ENCODE results near the gene ZSCAN16. TPM values are rescaled to one million over a fixed set of nuclear protein-coding genes. Genes with fewer than 3 reads are reported as not detected.

ZSCAN16 gene
- total and polyA plus RNA-seq, 9 of the 15 experiments (the other 6 are each of a cell fraction or from before 2014, with no cell fraction given): 0.08 TPM; not detected in 8

DNA sequence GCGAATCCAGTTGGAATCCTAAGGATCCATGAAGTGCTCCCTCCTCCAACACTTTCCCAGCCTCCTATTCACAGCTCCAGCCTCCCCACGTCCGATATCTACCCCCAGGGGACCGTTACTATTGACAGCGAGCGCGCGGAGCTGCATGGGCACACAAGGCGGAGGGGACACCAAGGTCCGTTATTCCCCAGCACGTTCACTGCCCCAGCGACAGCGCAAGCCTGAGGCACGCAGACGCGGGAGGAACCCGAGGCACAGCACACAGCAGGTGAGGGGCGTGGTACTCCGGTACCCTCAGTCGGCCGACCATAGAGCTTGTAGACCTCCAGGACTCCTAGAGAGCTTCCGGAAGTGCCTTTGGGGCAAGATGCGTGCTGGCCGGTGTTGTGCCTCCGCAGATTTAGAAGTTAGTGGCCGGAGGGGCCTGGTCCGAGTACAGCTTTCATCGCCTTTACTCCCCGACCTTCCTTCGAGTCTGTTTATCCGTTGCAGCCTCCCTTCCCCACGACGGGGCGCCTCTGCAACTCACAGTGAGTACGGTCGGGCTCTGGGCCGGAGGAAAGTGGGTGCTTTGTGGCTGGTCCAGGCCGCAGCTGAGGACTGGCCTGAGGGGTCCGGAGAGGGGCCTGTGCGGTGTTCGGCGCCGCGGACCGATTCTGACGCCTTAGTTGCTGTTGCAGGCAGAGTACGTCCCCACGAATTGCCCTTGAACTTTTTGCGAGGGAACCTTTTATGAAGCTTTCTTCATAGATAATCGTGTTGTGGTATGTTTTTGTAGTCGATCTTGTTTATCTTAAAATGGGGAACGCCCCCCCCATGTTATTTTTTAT is 17.3 kb downstream of the ZSCAN16 start, which contains the start of gene ZKSCAN8 (continued):
- TF ChIP-seq, protein P1, sequence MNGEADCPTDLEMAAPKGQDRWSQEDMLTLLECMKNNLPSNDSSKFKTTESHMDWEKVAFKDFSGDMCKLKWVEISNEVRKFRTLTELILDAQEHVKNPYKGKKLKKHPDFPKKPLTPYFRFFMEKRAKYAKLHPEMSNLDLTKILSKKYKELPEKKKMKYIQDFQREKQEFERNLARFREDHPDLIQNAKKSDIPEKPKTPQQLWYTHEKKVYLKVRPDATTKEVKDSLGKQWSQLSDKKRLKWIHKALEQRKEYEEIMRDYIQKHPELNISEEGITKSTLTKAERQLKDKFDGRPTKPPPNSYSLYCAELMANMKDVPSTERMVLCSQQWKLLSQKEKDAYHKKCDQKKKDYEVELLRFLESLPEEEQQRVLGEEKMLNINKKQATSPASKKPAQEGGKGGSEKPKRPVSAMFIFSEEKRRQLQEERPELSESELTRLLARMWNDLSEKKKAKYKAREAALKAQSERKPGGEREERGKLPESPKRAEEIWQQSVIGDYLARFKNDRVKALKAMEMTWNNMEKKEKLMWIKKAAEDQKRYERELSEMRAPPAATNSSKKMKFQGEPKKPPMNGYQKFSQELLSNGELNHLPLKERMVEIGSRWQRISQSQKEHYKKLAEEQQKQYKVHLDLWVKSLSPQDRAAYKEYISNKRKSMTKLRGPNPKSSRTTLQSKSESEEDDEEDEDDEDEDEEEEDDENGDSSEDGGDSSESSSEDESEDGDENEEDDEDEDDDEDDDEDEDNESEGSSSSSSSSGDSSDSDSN (IDR thresholded peaks at IDR 0.05; ENCODE audit: borderline replicate concordance in 1 of 2, low read depth in 2 of 2, low read length in 2 of 2): peak; percentile 89 to 97
- TF ChIP-seq SMARCE1 (IDR thresholded peaks at IDR 0.05) (0 out of 2 replicates have a peak, but pooled peaks have one; percentile 50), PRDM10 (IDR thresholded peaks at IDR 0.05; ENCODE audit: partially characterized antibody) (no peak), ZNF57 (CRISPR knock-in tag; IDR thresholded peaks at IDR 0.05) (no peak; the same call in 1 of the 2 replicates), SMAD4 (CRISPR knock-in tag; conservative IDR thresholded peaks at IDR 0.05) (peak; percentile 74), L3MBTL2 (IDR thresholded peaks at IDR 0.05) (peak; percentile 91), ZNF263 (CRISPR knock-in tag; IDR thresholded peaks at IDR 0.05; ENCODE audit: borderline replicate concordance) (peak; percentile 69; the same call in 1 of the 2 replicates), RBM34 (IDR thresholded peaks at IDR 0.05; ENCODE audit: borderline replicate concordance, insufficient read depth, low read length) (no peak), ZNF121 (CRISPR knock-in tag; conservative IDR thresholded peaks at IDR 0.05) (peak; percentile 14; the same call in 1 of the 2 replicates), HDAC3 (IDR thresholded peaks at IDR 0.05; ENCODE audit: borderline replicate concordance, partially characterized antibody) (peak; percentile 43), ZNF174 (CRISPR knock-in tag; IDR thresholded peaks at IDR 0.05) (no peak), BCLAF1 (IDR thresholded peaks at IDR 0.05; ENCODE audit: borderline replicate concordance in 1 of 2, control insufficient read depth in 1 of 2, low read depth in 2 of 2, low read length in 1 of 2) (peak in 1 of 2 experiments; percentile 96; a peak in 2 of 4 replicates)
- TF ChIP-seq, protein P2, sequence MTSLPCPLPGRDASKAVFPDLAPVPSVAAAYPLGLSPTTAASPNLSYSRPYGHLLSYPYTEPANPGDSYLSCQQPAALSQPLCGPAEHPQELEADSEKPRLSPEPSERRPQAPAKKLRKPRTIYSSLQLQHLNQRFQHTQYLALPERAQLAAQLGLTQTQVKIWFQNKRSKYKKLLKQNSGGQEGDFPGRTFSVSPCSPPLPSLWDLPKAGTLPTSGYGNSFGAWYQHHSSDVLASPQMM (CRISPR knock-in tag; IDR thresholded peaks at IDR 0.05): no peak
- TF ChIP-seq, protein P3, sequence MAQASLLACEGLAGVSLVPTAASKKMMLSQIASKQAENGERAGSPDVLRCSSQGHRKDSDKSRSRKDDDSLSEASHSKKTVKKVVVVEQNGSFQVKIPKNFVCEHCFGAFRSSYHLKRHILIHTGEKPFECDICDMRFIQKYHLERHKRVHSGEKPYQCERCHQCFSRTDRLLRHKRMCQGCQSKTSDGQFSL (CRISPR knock-in tag; IDR thresholded peaks at IDR 0.05): peak; percentile 90
- TF ChIP-seq, protein P3 (tag; IDR thresholded peaks at IDR 0.05): peak in 1 of 2 experiments; percentile 88; a peak in 2 of 4 replicates
